Measurements from ENCODE around the gene TULP4. TPM values are rescaled to one million over a fixed set of nuclear protein-coding genes. Genes with fewer than 3 reads are reported as not detected.

TULP4 gene
- total and polyA plus RNA-seq, 2 of the 8 experiments (the other 6 are each of a cell fraction or from before 2014, with no cell fraction given), result 7.7 to 51.6 TPM

- TF ChIP-seq ZNF274 (IDR thresholded peaks at IDR 0.05; ENCODE audit: borderline replicate concordance, extremely low read depth, low read length) (no peak), KDM5A (IDR thresholded peaks at IDR 0.05; ENCODE audit: low read length) (no peak), CHD1 (IDR thresholded peaks at IDR 0.05; ENCODE audit: low read depth, low read length) (no peak), SIRT6 (IDR thresholded peaks at IDR 0.05; ENCODE audit: low read length) (no peak), CTCF (IDR thresholded peaks at IDR 0.05; ENCODE audit: control extremely low read depth in 1 of 3, insufficient read depth in 1 of 3, low read depth in 1 of 3, low read length in 3 of 3) (no peak), SP1 (IDR thresholded peaks at IDR 0.05; ENCODE audit: low read depth, low read length) (no peak), CREB1 (IDR thresholded peaks at IDR 0.05) (no peak)
Measured at GRCh38 chr6:158487495-158487894, 175.2 kb downstream of the TULP4 start (continued).
